Activated naive CD8-positive, alpha-beta T cell treated with anti-CD3 and anti-CD28 coated beads, Interleukin-2, amount 10 ng/mL, durations not matched to agents 7 days and 5 days (primary cell): ENCODE results near the gene RAB9A. TPM values are rescaled to one million over a fixed set of nuclear protein-coding genes. Genes with fewer than 3 reads are reported as not detected.

Source experiments
- ATAC-seq: fragments of 150-1000 bp; cut with Tn5 transposase; one replicate; pipeline ENCODE4 v1.10.0; 2021; ENCODE audit warnings: low read depth, moderate library complexity
- POLR2A ChIA-PET: fragments of 350-600 bp; sonication (Branson Sonifier 250); formaldehyde crosslinking; loops from one replicate; lab custom pipeline; 2021; ENCODE audit warnings: antibody characterized with exemption; lab: Charles Lee
- DNase-seq: peaks from one replicate; pipeline ENCODE4 v3.0.0; 2021
- H3K27ac Mint-ChIP-seq: one replicate; pipeline ENCODE4 v1.8.0; 2022; ENCODE audit warnings: mild to moderate bottlenecking, mixed read lengths
- H3K27me3 Mint-ChIP-seq: one replicate; pipeline ENCODE4 v1.8.0; 2022; ENCODE audit warnings: mild to moderate bottlenecking, moderate library complexity, mixed read lengths
- H3K36me3 Mint-ChIP-seq: one replicate; pipeline ENCODE4 v1.8.0; 2021; ENCODE audit warnings: mild to moderate bottlenecking, mixed read lengths
- H3K4me1 Mint-ChIP-seq: one replicate; pipeline ENCODE4 v1.8.0; 2021; ENCODE audit warnings: mixed read lengths
- H3K4me3 Mint-ChIP-seq: one replicate; pipeline ENCODE4 v1.8.0; 2022; ENCODE audit warnings: mild to moderate bottlenecking, moderate library complexity, mixed read lengths
- H3K9me3 Mint-ChIP-seq: one replicate; pipeline ENCODE4 v1.8.0; 2021; ENCODE audit warnings: mixed read lengths
- total RNA-seq, 2 experiments: library from RNA; stranded (reverse); gene quantifications; one replicate each; pipeline ENCODE4 v1.2.3, GENCODE V29; 2021

RAB9A gene
- total RNA-seq, 2 experiments from 2014 or later = 13.4 to 18.3 TPM

DNA sequence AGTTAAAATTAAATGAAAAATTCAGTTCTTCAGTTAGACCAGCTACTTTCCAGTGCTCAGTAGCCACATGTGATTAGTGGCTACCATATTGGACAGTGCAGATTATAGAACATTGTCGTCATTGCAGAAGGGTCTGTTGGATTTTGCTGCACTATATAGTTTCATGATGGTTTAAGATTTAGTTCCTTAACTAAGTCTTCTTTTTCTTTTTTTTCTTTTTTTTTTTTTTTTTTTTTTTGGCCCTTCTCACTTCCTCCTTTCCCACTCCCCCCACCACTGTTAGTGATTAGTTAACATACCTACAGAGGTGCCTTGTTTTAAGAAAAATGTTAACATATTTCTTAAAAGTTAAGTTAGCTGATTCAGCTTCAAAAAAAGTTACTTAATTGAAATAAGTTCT, 9.0 kb downstream of the RAB9A start:
- POLR2A ChIA-PET = interaction anchor here (0.7 to 0.8 kb wide), 3 partner anchors 17 to 67 kb away, joined by 3 to 11 read pairs (median 6); no protein-coding TSS in a partner anchor
- no peak for DNase-seq
- ATAC-seq = no peak
- Mint-ChIP-seq H3K4me1 (peaks cover 31% of the 10 kb centered on the region), H3K9me3 (no peaks in the 10 kb centered on the region), H3K36me3 (peaks cover 7% of the 10 kb centered on the region), H3K27ac (no peak overlapping the region), H3K27me3 (no peaks in the 10 kb centered on the region), H3K4me3 (no peak overlapping the region)

DNA sequence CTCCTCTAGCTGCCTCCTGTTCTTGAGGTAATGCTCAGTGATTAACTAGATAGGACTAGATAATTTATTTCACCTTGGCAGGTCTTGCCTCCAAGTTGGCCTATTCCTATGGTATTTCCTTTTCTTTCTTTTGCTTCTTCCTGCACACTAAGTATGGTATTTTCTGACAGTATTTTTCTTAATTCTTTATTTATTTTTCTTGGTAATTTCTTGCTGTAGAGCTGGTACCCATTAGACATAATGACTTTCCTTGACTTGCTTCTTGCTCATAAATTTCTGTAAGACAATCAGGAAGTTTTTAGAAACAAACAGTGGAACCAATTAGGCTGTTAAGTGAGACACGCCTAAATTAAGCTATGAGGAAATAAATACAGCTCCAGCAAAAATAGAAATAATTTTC, 9.5 kb downstream of the RAB9A start:
- H3K27me3 Mint-ChIP-seq = no peaks in the 10 kb centered on the region
- no peaks in the 10 kb centered on the region for H3K9me3 Mint-ChIP-seq
- no peak overlapping the region for H3K4me3 Mint-ChIP-seq
- peaks cover 7% of the 10 kb centered on the region for H3K36me3 Mint-ChIP-seq
- peaks cover 26% of the 10 kb centered on the region for H3K4me1 Mint-ChIP-seq
- no peak overlapping the region for H3K27ac Mint-ChIP-seq
- POLR2A ChIA-PET = interaction anchor here (0.7 to 0.8 kb wide), 2 partner anchors 18 to 67 kb away, joined by 3 to 11 read pairs; no protein-coding TSS in a partner anchor
- DNase-seq (no peak), ATAC-seq (no peak)

DNA sequence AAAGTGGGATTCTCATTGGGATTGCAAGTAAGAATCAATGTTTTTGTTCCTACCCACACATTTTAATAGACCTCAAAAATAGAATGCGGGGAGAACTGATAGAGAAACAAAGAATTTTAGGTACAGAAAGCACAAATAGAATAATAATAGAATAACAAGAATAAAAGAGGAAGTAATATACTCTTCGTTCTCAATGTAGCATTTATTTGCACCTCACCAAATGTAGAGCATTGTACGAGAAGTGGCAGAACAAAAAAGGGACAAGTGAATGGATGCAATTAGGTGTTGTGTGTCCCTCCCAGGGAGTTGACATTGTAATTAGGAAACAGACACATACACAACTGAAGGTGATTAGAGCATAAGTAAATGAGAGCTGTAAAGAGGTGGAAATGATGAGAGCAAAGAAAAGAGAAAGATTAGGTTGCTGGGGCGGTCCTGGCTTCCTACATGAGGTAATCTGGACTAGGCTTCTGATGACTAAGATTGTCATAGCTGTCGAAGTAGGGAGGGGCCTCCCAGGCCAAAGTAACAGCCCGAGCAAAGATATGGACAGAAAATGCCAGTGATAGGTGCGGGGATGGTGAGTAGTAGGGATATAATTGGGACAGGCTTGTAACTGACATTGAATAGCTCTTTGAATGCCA, 10.4 kb downstream of the RAB9A start:
- Mint-ChIP-seq H3K27me3 (no peaks in the 10 kb centered on the region), H3K9me3 (no peaks in the 10 kb centered on the region), H3K36me3 (peaks cover 8% of the 10 kb centered on the region), H3K4me1 (peaks cover 24% of the 10 kb centered on the region), H3K27ac (no peak overlapping the region), H3K4me3 (no peak overlapping the region)
- ATAC-seq (no peak), DNase-seq (no peak)
- POLR2A ChIA-PET = interaction anchor here (0.7 kb wide), 1 partner anchor 21 kb away, joined by 3 read pairs; no protein-coding TSS in a partner anchor

DNA sequence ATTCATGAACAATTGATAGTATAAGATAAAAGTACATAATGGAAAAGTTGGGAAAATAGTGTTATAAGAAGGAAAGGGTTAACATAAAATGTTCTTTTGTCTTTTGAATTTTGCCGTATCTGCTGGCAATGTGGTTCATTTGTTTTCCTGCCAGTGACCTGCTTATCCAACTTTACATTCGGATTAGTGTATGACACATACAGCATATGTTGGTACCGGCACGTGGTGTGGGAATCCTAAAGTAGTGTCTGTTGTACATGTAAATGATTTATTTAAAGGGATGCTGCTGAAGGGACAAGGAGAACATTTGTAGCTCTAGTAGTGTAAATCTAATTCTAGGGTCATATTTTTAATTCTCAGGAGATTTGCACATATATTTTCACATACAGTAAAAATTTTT, 11.5 kb downstream of the RAB9A start:
- ATAC-seq (no peak), DNase-seq (no peak)
- Mint-ChIP-seq H3K27me3 (no peaks in the 10 kb centered on the region), H3K4me1 (peaks cover 21% of the 10 kb centered on the region), H3K27ac (no peak overlapping the region), H3K4me3 (no peak overlapping the region), H3K9me3 (no peaks in the 10 kb centered on the region), H3K36me3 (peaks cover 9% of the 10 kb centered on the region)
- POLR2A ChIA-PET = no interaction called here

DNA sequence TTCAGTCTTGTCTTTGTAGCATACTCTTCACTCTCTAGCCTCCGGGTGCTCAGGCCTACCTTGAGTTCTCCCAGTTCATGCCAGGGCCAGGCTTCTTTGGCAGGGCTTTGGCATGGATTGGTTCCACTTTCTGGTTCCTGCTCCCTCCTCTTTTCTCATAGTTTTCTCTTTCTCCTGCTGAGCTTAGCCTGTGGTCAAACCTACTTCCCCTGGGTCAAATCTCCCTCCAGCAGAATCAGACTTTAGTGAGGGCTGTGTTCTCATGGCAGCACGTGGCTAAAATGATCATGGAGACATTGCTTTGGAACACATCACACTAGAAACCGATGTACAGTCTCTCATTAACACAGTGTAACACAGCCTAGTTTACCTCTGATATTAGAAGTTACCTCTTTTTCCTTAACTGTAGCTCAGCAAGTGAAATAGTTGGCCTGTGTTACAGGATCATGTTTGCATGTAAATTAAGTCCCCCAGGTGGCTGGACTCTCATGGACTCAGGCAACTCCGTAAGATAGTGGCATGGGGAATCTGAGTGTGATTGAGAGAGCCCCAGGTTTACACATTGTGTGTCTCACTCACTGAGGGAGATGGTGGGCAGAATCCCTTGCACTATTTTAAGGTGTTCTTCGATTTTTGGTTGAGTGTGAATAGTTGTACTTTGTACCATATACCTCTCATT, 13.3 kb downstream of the RAB9A start:
- Mint-ChIP-seq H3K4me1 (peaks cover 22% of the 10 kb centered on the region), H3K4me3 (no peak overlapping the region), H3K9me3 (no peaks in the 10 kb centered on the region), H3K27ac (peak overlapping the region; percentile 37), H3K27me3 (no peaks in the 10 kb centered on the region), H3K36me3 (peaks cover 12% of the 10 kb centered on the region)
- ATAC-seq (no peak), DNase-seq (no peak)
- POLR2A ChIA-PET = interaction anchor here (0.6 kb wide), 1 partner anchor 90 kb away, joined by 3 read pairs; no protein-coding TSS in a partner anchor

DNA sequence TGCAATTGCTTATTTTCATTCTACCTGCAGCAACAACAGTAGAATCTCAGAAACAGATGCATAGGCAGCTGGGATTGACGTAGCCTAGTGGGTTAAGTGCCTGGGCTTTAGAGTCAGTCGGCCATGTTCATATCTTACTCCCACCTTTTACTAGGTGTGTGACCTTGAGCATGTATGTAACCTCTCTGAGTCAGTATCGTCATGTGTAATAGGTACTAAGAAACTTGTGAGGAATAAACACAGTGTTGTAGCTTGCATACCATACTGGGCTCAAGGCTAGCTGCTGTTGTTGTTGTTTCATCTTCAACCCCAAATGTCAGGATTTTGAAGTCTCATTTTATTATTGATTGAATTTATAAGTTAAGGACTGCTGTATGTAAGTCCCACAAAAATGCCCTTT, 14.2 kb downstream of the RAB9A start:
- H3K27me3 Mint-ChIP-seq = no peaks in the 10 kb centered on the region
- H3K36me3 Mint-ChIP-seq = peaks cover 15% of the 10 kb centered on the region
- H3K9me3 Mint-ChIP-seq = no peaks in the 10 kb centered on the region
- H3K4me3 Mint-ChIP-seq = no peak overlapping the region
- ATAC-seq (no peak), DNase-seq (no peak)
- H3K4me1 Mint-ChIP-seq = peaks cover 21% of the 10 kb centered on the region
- H3K27ac Mint-ChIP-seq = no peak overlapping the region
- POLR2A ChIA-PET = no interaction called here

DNA sequence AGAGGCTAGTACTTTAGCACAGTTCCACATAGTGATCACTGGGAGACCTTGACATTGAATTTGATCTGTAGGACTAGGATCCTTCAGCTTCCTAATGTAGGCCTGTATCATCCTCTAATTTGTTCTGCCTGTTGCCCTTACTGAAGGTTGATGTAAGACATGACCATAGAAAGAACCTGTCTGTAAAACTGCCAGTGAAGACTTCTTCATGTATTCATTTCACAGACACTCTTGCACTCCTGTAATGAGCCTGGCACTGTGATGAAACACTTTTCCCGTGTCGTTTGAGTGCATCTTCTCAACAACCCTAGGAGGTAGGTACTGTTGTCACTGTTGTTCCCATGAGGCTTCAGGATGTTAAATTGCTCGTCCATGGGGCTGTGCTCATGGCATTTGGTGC, 14.7 kb downstream of the RAB9A start:
- H3K4me3 Mint-ChIP-seq = no peak overlapping the region
- H3K9me3 Mint-ChIP-seq = no peaks in the 10 kb centered on the region
- peaks cover 21% of the 10 kb centered on the region for H3K4me1 Mint-ChIP-seq
- ATAC-seq (no peak), DNase-seq (no peak)
- no peaks in the 10 kb centered on the region for H3K27me3 Mint-ChIP-seq
- POLR2A ChIA-PET = no interaction called here
- peaks cover 15% of the 10 kb centered on the region for H3K36me3 Mint-ChIP-seq
- H3K27ac Mint-ChIP-seq = no peak overlapping the region

DNA sequence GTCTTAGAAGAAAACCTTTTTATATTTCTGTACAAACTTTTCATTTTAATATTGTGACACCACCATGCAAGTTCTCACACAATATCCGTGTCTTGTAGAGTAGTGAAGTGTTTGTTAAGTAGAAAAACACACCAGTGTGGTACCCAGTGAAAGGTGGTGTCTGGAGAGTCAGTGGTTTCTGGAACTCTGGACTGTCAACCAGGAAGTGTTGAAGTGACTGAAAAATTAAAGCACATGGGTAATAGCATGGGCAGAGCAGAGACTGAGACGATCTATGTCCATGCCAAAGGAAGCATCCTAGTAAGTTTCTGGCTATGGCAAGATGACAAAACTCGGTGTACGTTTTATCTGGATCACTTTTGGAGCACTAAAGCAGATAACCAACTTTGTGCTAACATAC, 22.2 kb downstream of the RAB9A start:
- DNase-seq (no peak), ATAC-seq (no peak)
- H3K27ac Mint-ChIP-seq = no peak overlapping the region
- H3K4me1 Mint-ChIP-seq = no peaks in the 10 kb centered on the region
- POLR2A ChIA-PET = no interaction called here
- no peaks in the 10 kb centered on the region for H3K27me3 Mint-ChIP-seq
- peaks cover 19% of the 10 kb centered on the region for H3K36me3 Mint-ChIP-seq
- H3K9me3 Mint-ChIP-seq = no peaks in the 10 kb centered on the region
- no peak overlapping the region for H3K4me3 Mint-ChIP-seq

DNA sequence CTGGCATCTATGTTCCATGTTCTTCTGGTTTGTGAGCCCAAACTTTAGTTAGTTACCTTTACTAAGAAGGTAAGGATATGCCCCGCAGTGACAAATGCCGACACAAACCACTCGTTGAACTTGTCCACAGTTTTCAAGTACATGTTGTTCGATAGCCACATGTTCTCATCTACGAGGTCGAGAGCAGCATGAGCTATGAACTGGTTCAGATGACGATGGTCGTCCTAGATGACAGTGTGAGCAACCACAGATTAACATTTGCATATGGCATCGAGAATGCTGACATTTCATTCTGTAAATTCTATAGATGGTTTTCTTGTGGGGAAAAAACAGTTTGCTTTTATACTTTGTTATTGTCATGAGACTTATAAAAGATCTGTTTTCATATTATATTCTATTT, 27.5 kb downstream of the RAB9A start:
- no peak overlapping the region for H3K27ac Mint-ChIP-seq
- DNase-seq (no peak), ATAC-seq (no peak)
- H3K9me3 Mint-ChIP-seq = no peaks in the 10 kb centered on the region
- no peaks in the 10 kb centered on the region for H3K27me3 Mint-ChIP-seq
- POLR2A ChIA-PET = interaction anchor here (1.0 kb wide), 1 partner anchor 18 kb away, joined by 3 read pairs; the partner anchor contains the start of genes OFD1 and TRAPPC2
- no peak overlapping the region for H3K4me3 Mint-ChIP-seq
- H3K4me1 Mint-ChIP-seq = peaks cover 13% of the 10 kb centered on the region
- peaks cover 20% of the 10 kb centered on the region for H3K36me3 Mint-ChIP-seq

DNA sequence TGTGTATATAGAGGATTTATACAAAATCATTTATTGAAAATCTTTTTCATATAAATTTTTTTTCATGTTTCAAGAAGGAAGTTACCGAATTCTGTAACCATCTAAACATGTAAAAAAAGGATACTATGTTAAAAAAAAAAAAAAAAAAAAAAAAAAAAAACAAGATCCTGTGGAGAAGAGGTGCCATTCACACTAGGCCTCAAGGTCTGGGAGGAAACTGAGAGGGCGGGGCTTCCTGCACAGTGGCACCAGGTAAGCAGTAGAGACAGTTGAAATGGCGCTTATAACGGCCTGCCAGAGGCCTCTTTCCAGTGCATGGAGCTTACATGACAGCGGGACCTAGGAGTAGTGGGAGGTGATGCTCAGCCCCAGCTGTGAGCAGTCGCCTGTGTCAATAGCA, 28.0 kb downstream of the RAB9A start:
- peak; percentile 31 for DNase-seq
- Mint-ChIP-seq H3K4me1 (peaks cover 13% of the 10 kb centered on the region), H3K27me3 (no peaks in the 10 kb centered on the region), H3K4me3 (no peak overlapping the region), H3K27ac (peak overlapping the region; percentile 77), H3K36me3 (peaks cover 20% of the 10 kb centered on the region), H3K9me3 (no peaks in the 10 kb centered on the region)
- POLR2A ChIA-PET = no interaction called here
- peak; percentile 54 for ATAC-seq

DNA sequence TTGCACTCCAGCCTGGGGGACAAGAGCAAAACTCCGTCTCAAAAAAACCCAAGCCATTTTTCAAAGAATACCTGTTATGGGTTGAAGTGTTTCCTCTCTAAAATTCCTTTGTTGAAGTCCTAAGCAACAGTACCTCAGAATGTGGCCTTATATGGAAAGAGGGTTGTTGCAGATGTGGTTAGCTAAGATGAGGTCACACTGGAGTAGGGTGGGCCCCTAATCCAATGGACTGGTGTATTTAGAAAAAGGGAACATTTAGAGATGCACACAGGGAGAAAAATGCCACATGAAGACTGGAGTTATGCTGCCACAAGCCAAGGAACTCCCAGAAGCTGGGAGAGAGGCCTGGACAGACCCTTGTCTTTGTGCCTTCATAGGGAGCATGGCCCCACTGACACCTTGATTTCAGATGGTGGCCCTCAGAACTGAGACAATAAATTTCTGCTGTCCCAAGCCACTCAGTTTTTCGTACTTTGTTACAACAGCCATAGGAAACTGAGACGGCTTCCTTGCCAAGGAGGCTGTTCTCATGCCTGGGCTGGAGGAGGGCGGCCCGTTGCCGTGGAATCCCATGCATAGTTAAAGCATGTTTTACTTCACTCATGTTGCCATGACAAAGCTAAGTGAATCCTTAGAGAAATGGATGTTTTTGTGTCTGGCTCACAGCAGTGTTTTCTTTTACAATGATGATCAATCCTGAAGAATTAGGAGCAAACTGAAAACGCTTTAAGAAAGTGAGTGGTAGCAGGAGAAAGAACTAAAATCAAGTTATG, 29.0 kb downstream of the RAB9A start:
- no peak for ATAC-seq
- H3K27me3 Mint-ChIP-seq = no peaks in the 10 kb centered on the region
- peaks cover 14% of the 10 kb centered on the region for H3K4me1 Mint-ChIP-seq
- DNase-seq = no peak
- POLR2A ChIA-PET = no interaction called here
- H3K36me3 Mint-ChIP-seq = peaks cover 21% of the 10 kb centered on the region
- peak overlapping the region; percentile 70 for H3K27ac Mint-ChIP-seq
- H3K4me3 Mint-ChIP-seq = no peak overlapping the region
- no peaks in the 10 kb centered on the region for H3K9me3 Mint-ChIP-seq

DNA sequence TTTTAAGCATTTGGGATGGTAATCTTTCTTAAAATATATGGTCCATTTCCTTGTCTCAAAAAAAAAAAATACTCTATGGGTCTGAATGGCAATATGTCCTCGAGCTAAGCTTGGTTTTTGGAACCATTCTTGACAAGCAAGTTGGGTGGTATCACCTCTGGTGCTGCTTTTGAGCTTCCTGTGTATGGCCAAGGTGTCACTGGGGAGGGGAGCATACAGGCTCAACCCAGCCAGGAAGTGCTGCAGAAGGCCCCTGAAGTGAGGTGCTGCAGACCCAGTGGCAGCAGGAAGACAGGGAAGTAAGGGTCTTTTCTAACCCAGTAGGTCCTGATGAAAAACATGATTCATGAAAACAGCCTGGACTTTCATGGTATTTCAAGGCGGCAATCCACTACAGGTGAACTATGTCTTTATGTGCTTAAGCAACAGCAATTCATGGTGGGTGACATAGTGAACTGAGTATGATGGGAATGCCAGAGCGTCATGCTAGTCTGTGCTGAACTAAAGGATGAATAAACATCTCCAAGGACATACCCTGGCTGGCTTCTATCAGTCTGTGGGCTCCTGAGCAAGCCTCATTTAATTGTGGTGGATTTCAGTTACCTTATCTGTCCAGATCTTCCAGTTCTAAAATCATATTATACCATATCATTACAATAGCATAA, 30.4 kb downstream of the RAB9A start:
- ATAC-seq = peak; percentile 89
- Mint-ChIP-seq H3K27ac (peak overlapping the region; percentile 87), H3K9me3 (peaks cover 2% of the 10 kb centered on the region), H3K27me3 (no peaks in the 10 kb centered on the region), H3K4me1 (peaks cover 18% of the 10 kb centered on the region), H3K36me3 (peaks cover 34% of the 10 kb centered on the region), H3K4me3 (peak overlapping the region; percentile 22)
- POLR2A ChIA-PET = interaction anchor here (0.5 to 1.1 kb wide), 3 partner anchors 15 to 310 kb away, joined by 3 to 4 read pairs (median 3); partner anchors contain the start of genes GEMIN8, OFD1 and TRAPPC2
- no peak for DNase-seq

DNA sequence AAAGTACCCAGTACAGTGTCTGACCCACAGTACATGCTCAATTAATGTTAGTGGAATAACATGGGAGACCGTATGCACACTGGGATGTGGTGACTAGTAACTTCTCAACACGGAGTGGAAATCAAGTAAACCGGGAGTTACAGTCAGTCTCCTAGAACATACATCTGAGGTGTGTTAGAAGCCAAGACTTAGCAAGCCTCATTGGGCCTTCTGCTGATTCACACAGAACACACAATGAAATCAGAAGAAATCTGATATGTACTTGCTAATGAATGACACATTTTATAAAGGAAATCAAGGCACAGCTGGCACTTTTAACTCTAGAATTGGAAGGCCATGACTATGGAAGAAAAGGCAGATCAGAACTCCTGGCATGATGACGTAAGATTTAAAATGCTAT, 32.4 kb downstream of the RAB9A start:
- Mint-ChIP-seq H3K27ac (no peak overlapping the region), H3K36me3 (peaks cover 42% of the 10 kb centered on the region), H3K27me3 (no peaks in the 10 kb centered on the region), H3K9me3 (peaks cover 2% of the 10 kb centered on the region), H3K4me1 (peaks cover 28% of the 10 kb centered on the region), H3K4me3 (no peak overlapping the region)
- POLR2A ChIA-PET = interaction anchor here (0.7 to 1.3 kb wide), 2 partner anchors 13 to 307 kb away, joined by 7 to 10 read pairs; partner anchors contain the start of genes OFD1 and TRAPPC2
- no peak for DNase-seq
- no peak for ATAC-seq
